H9 (cell line): ENCODE results near the gene HIRA. TPM values are rescaled to one million over a fixed set of nuclear protein-coding genes. Genes with fewer than 3 reads are reported as not detected.

Experiments used
- DNase-seq: peaks from one replicate; pipeline ENCODE4 v3.0.0-alpha.2; 2017
- H2AFZ ChIP-seq: one replicate; pipeline ENCODE4 v1.6.1; 2013; ENCODE audit warnings: mild to moderate bottlenecking, low read length, control low read depth, moderate library complexity
- H2AK5ac ChIP-seq: 2 replicates; pipeline ENCODE4 v1.6.1; 2013; ENCODE audit warnings: low read length, control low read depth, mixed read lengths; ENCODE audit not compliant: insufficient read length
- H2BK120ac ChIP-seq: one replicate; pipeline ENCODE4 v1.6.1; 2013; ENCODE audit warnings: low read depth, mild to moderate bottlenecking, low read length, control low read depth, inconsistent platforms; ENCODE audit not compliant: poor library complexity, severe bottlenecking
- H2BK12ac ChIP-seq: 2 replicates; pipeline ENCODE4 v1.6.1; 2013; ENCODE audit warnings: low read length, control low read depth, mixed read lengths, low read depth; ENCODE audit not compliant: insufficient read length
- H2BK15ac ChIP-seq: 2 replicates; pipeline ENCODE4 v1.6.1; 2013; ENCODE audit warnings: low read depth, low read length, control low read depth
- H2BK20ac ChIP-seq: one replicate; pipeline ENCODE4 v1.6.1; 2013; ENCODE audit warnings: low read depth, mild to moderate bottlenecking, low read length, control low read depth, inconsistent platforms; ENCODE audit not compliant: poor library complexity, severe bottlenecking
- H2BK5ac ChIP-seq: 2 replicates; pipeline ENCODE4 v1.6.1; 2013; ENCODE audit warnings: low read length, control low read depth, mixed read lengths; ENCODE audit not compliant: insufficient read length
- H3K14ac ChIP-seq: 2 replicates; pipeline ENCODE4 v1.6.1; 2013; ENCODE audit warnings: low read length, control low read depth; ENCODE audit not compliant: insufficient read depth
- H3K18ac ChIP-seq: 2 replicates; pipeline ENCODE4 v1.6.1; 2013; ENCODE audit warnings: low read depth, mild to moderate bottlenecking, mixed read lengths, low read length, control low read depth; ENCODE audit not compliant: insufficient read length
- H3K23ac ChIP-seq: 2 replicates; pipeline ENCODE4 v1.6.1; 2013; ENCODE audit warnings: low read length, control low read depth, mixed read lengths, low read depth; ENCODE audit not compliant: insufficient read length
- H3K23me2 ChIP-seq: 2 replicates; pipeline ENCODE4 v1.6.1; 2013; ENCODE audit warnings: low read depth, mild to moderate bottlenecking, mixed read lengths, low read length, control low read depth; ENCODE audit not compliant: insufficient read length, poor library complexity, severe bottlenecking
- H3K27ac ChIP-seq: 2 replicates; pipeline ENCODE4 v1.5.1; 2013; ENCODE audit warnings: low read length, control low read depth, mixed read lengths, low read depth; ENCODE audit not compliant: insufficient read length
- H3K27me3 ChIP-seq: 2 replicates; pipeline ENCODE4 v1.6.1; 2013; ENCODE audit warnings: low read length, control low read depth, inconsistent platforms; ENCODE audit not compliant: insufficient read depth
- H3K4ac ChIP-seq: 2 replicates; pipeline ENCODE4 v1.6.1; 2013; ENCODE audit warnings: low read depth, mild to moderate bottlenecking, control low read depth, inconsistent platforms, low read length, moderate library complexity
- H3K4me1 ChIP-seq: 2 replicates; pipeline ENCODE4 v1.6.1; 2013; ENCODE audit warnings: low read length, control low read depth, inconsistent platforms; ENCODE audit not compliant: insufficient read depth
- H3K4me2 ChIP-seq: 2 replicates; pipeline ENCODE4 v1.6.1; 2013; ENCODE audit warnings: low read length, control low read depth, mixed read lengths; ENCODE audit not compliant: insufficient read length, insufficient read depth
- H3K56ac ChIP-seq: 2 replicates; pipeline ENCODE4 v1.6.1; 2013; ENCODE audit warnings: low read depth, mild to moderate bottlenecking, mixed read lengths, low read length, control low read depth; ENCODE audit not compliant: insufficient read length
- H3K79me1 ChIP-seq: 2 replicates; pipeline ENCODE4 v1.6.1; 2013; ENCODE audit warnings: low read depth, mild to moderate bottlenecking, moderate library complexity, low read length, control low read depth, inconsistent platforms; ENCODE audit not compliant: insufficient read depth, poor library complexity, severe bottlenecking
- H3K79me2 ChIP-seq: 2 replicates; pipeline ENCODE4 v1.6.1; 2013; ENCODE audit warnings: low read length, control low read depth, inconsistent platforms; ENCODE audit not compliant: insufficient read depth
- H3K9ac ChIP-seq: 2 replicates; pipeline ENCODE4 v1.6.1; 2013; ENCODE audit warnings: low read length, control low read depth, mixed read lengths; ENCODE audit not compliant: insufficient read length; ENCODE audit errors: extremely low read depth
- H3K9me3 ChIP-seq: one replicate; pipeline ENCODE4 v1.6.1; 2013; ENCODE audit warnings: low read depth, low read length, inconsistent platforms; ENCODE audit not compliant: control insufficient read depth
- H3T11ph ChIP-seq: one replicate; pipeline ENCODE4 v1.6.1; 2013; ENCODE audit warnings: mild to moderate bottlenecking, low read length, control low read depth, inconsistent platforms
- H4K20me1 ChIP-seq: one replicate; pipeline ENCODE4 v1.6.1; 2013; ENCODE audit not compliant: control insufficient read depth, insufficient read length, insufficient read depth
- H4K5ac ChIP-seq: 2 replicates; pipeline ENCODE4 v1.6.1; 2013; ENCODE audit warnings: low read depth, mild to moderate bottlenecking, mixed read lengths, low read length, control low read depth; ENCODE audit not compliant: insufficient read length
- H4K8ac ChIP-seq: replicated peaks from 2 replicates; pipeline ENCODE4 v1.6.1; 2013; ENCODE audit warnings: low read length, control low read depth, mixed read lengths, low read depth; ENCODE audit not compliant: insufficient read length
- H4K91ac ChIP-seq: 2 replicates; pipeline ENCODE4 v1.6.1; 2013; ENCODE audit warnings: low read depth, mild to moderate bottlenecking, moderate library complexity, mixed read lengths, low read length, control low read depth; ENCODE audit not compliant: insufficient read length
- H3K27ac Mint-ChIP-seq, 3 experiments: 2 replicates in 2 of 3; 3 replicates in 1 of 3; pipeline ENCODE4 v1.8.0; 2020 to 2021; ENCODE audit warnings: mixed read lengths in 3 of 3, mild to moderate bottlenecking in 1 of 3, moderate library complexity in 1 of 3
- H3K27me3 Mint-ChIP-seq: 2 replicates; pipeline ENCODE4 v1.8.0; 2021; ENCODE audit warnings: low read depth, mild to moderate bottlenecking, moderate library complexity, mixed read lengths
- H3K36me3 Mint-ChIP-seq, 3 experiments: 2 replicates in 2 of 3; 3 replicates in 1 of 3; pipeline ENCODE4 v1.8.0; 2020 to 2021; ENCODE audit warnings: low read depth in 3 of 3, mixed read lengths in 3 of 3; ENCODE audit not compliant: insufficient read depth in 1 of 3
- H3K4me1 Mint-ChIP-seq, 2 experiments: 2 replicates each; pipeline ENCODE4 v1.8.0; 2020; ENCODE audit warnings: mixed read lengths in 2 of 2
- H3K4me3 Mint-ChIP-seq, 2 experiments: 2 replicates in 1 of 2; 3 replicates in 1 of 2; pipeline ENCODE4 v1.8.0; 2020 to 2021; ENCODE audit warnings: mild to moderate bottlenecking in 2 of 2, mixed read lengths in 2 of 2, moderate library complexity in 1 of 2
- H3K9me3 Mint-ChIP-seq, 2 experiments: 2 replicates in 1 of 2; 3 replicates in 1 of 2; pipeline ENCODE4 v1.8.0; 2020; ENCODE audit warnings: mild to moderate bottlenecking in 2 of 2, mixed read lengths in 2 of 2, moderate library complexity in 1 of 2
- WGBS: extraction: QIAGEN DNeasy Blood & Tissue Kit; methylation state at CpG from one replicate; pipeline ENCODE4 v1.1.7; 2013; ENCODE audit warnings: missing lambda C conversion rate, low lambda C conversion rate, mixed read lengths; ENCODE audit not compliant: insufficient read length; ENCODE audit errors: extremely low coverage; 5-methylcytosine and 5-hydroxymethylcytosine counted together
- total RNA-seq: library from RNA; stranded (reverse); gene quantifications from 2 replicates; pipeline ENCODE4 v1.2.1, GENCODE V29; 2021
- TF ChIP-seq, protein P1 (sequence below): fragments of 200-600 bp; sonication (generic); conservative IDR thresholded peaks from 3 replicates; pipeline ENCODE4 v1.8.0; 2021; ENCODE audit warnings: antibody characterized with exemption, mild to moderate bottlenecking

The HIRA gene
- total RNA-seq, 1 experiment from 2014 or later, result 51.9 TPM

DNA sequence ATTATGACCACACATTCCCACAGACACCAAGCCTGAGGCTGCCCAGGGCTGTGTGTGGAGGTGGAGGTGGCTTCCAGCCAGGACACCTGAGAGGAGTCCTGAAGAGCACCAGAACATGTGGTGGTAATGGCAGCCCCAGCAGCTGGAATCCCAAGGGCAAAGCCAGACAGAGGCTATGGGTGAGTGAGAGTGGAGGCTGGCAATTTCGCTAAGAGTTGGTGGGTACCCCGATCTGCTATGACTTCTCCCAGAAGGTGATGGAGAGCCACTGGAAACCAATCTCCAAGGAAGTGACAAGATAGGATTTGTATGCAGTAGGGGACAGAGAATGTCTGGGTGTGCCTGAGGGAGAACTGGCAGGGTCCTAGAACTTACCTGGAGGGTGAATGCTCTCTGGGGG is 70.7 kb downstream of the HIRA start:
- H3K9me3 ChIP-seq, result no peaks in the 10 kb centered on the region
- H2BK20ac ChIP-seq, result no peak overlapping the region
- no peak overlapping the region for H3K18ac ChIP-seq
- peaks cover 30 to 64% (median 60%) of the 10 kb centered on the region in 3 experiments; a peak in 6 of 7 replicates for H3K36me3 Mint-ChIP-seq
- no peak overlapping the region for H2BK120ac ChIP-seq
- no peaks in the 10 kb centered on the region for H3K27me3 Mint-ChIP-seq
- no peak overlapping the region for H2BK15ac ChIP-seq
- no peak overlapping the region for H3K4me2 ChIP-seq
- no peaks in the 10 kb centered on the region for H3K23me2 ChIP-seq
- no peak overlapping the region for H2AK5ac ChIP-seq
- TF ChIP-seq, protein P1, sequence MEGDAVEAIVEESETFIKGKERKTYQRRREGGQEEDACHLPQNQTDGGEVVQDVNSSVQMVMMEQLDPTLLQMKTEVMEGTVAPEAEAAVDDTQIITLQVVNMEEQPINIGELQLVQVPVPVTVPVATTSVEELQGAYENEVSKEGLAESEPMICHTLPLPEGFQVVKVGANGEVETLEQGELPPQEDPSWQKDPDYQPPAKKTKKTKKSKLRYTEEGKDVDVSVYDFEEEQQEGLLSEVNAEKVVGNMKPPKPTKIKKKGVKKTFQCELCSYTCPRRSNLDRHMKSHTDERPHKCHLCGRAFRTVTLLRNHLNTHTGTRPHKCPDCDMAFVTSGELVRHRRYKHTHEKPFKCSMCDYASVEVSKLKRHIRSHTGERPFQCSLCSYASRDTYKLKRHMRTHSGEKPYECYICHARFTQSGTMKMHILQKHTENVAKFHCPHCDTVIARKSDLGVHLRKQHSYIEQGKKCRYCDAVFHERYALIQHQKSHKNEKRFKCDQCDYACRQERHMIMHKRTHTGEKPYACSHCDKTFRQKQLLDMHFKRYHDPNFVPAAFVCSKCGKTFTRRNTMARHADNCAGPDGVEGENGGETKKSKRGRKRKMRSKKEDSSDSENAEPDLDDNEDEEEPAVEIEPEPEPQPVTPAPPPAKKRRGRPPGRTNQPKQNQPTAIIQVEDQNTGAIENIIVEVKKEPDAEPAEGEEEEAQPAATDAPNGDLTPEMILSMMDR, result no peak
- no peak overlapping the region for H3K23ac ChIP-seq
- no peak overlapping the region for H2AFZ ChIP-seq
- no peak overlapping the region for H3T11ph ChIP-seq
- H3K27ac ChIP-seq, result no peak overlapping the region
- no peak overlapping the region for H4K5ac ChIP-seq
- no peak overlapping the region for H3K56ac ChIP-seq
- no peak overlapping the region for H3K27ac Mint-ChIP-seq
- WGBS, result no CpG with 5 or more reads among the region's 2 CpGs
- H4K20me1 ChIP-seq, result no peaks in the 10 kb centered on the region
- H3K27me3 ChIP-seq, result no peaks in the 10 kb centered on the region
- no peak overlapping the region for H2BK12ac ChIP-seq
- no peaks in the 10 kb centered on the region for H3K9me3 Mint-ChIP-seq
- no peaks in the 10 kb centered on the region for H3K79me1 ChIP-seq
- H3K9ac ChIP-seq, result no peak overlapping the region
- DNase-seq, result no peak
- no peaks in the 10 kb centered on the region for H3K4me1 ChIP-seq
- no peak overlapping the region for H3K4me3 Mint-ChIP-seq
- H3K14ac ChIP-seq, result no peak overlapping the region
- no peak overlapping the region for H4K91ac ChIP-seq
- H2BK5ac ChIP-seq, result no peak overlapping the region
- no peak overlapping the region for H4K8ac ChIP-seq
- H3K79me2 ChIP-seq, result no peaks in the 10 kb centered on the region
- no peak overlapping the region for H3K4ac ChIP-seq
- no peaks in the 10 kb centered on the region for H3K4me1 Mint-ChIP-seq
